GM18951 (cell line): ENCODE results near the gene SRRM3.
"Not testable (repeated sequence)": the region's sequence is repeated elsewhere in the genome, so short reads cannot be mapped to it uniquely, and the experiment has no call there.

Experiments
- POLR2A ChIP-seq: IDR thresholded peaks from 4 replicates; pipeline ENCODE4 v1.6.1; 2011; ENCODE audit warnings: mild to moderate bottlenecking; ENCODE audit not compliant: insufficient read length, insufficient read depth; ENCODE audit errors: extremely low read depth
- in situ Hi-C: fragments of 300-500 bp; cut with MboI; formaldehyde crosslinking; loops from one replicate; pipeline ENCODE4 v1.12.0; 2022; ENCODE audit warnings: low sequenced_read_pairs, mixed read lengths, inconsistent platforms; ENCODE audit not compliant: unreplicated experiment

The SRRM3 gene

GRCh38 chr7:76257973-76258372 lies 56.3 kb downstream of the SRRM3 start:
- TF ChIP-seq POLR2A = no peak

GRCh38 chr7:76259124-76260093 lies 57.7 kb downstream of the SRRM3 start:
- in situ Hi-C loops = no loop called here
- TF ChIP-seq POLR2A = no peak

More at GRCh38 chr7:76257973-76258372, 56.3 kb downstream of the SRRM3 start:
- in situ Hi-C loops = no loop called here

- TF ChIP-seq POLR2A = no peak
- in situ Hi-C loops = no loop called here
Measured at GRCh38 chr7:76260171-76260703, 58.5 kb downstream of the SRRM3 start.

GRCh38 chr7:76261329-76261728 lies 59.6 kb downstream of the SRRM3 start:
- TF ChIP-seq POLR2A = no peak
- in situ Hi-C loops = no loop called here

- TF ChIP-seq POLR2A = no peak
- in situ Hi-C loops = no loop called here
Measured at GRCh38 chr7:76261931-76262330, 60.2 kb downstream of the SRRM3 start.

- in situ Hi-C loops = no loop called here
- no peak for TF ChIP-seq POLR2A
Measured at GRCh38 chr7:76262683-76263402, 61.1 kb downstream of the SRRM3 start.

GRCh38 chr7:76265299-76265698 lies 63.6 kb downstream of the SRRM3 start:
- in situ Hi-C loops = no loop called here
- TF ChIP-seq POLR2A = no peak

- in situ Hi-C loops = no loop called here
- no peak for TF ChIP-seq POLR2A
Measured at GRCh38 chr7:76267107-76267893, 65.6 kb downstream of the SRRM3 start.

GRCh38 chr7:76267894-76268183 lies 66.1 kb downstream of the SRRM3 start:
- in situ Hi-C loops = no loop called here
- TF ChIP-seq POLR2A = no peak

GRCh38 chr7:76268376-76268775 lies 66.7 kb downstream of the SRRM3 start:
- no peak for TF ChIP-seq POLR2A
- in situ Hi-C loops = no loop called here

- no peak for TF ChIP-seq POLR2A
- in situ Hi-C loops = no loop called here
Measured at GRCh38 chr7:76269895-76270294, 68.2 kb downstream of the SRRM3 start.

- in situ Hi-C loops = not testable (repeated sequence)
Measured at GRCh38 chr7:76271384-76271783, 69.7 kb downstream of the SRRM3 start.

GRCh38 chr7:76272142-76272541 lies 70.4 kb downstream of the SRRM3 start:
- TF ChIP-seq POLR2A = no peak
- in situ Hi-C loops = no loop called here
